ENCODE data around the gene PTPRM. TPM values are rescaled to one million over a fixed set of nuclear protein-coding genes. Genes with fewer than 3 reads are reported as not detected.

Gene PTPRM
- total and polyA plus RNA-seq, 2 of the 8 experiments (the other 6 are each of a cell fraction or from before 2014, with no cell fraction given) = 4.1 to 7.0 TPM

- H4K91ac ChIP-seq (replicated peaks; ENCODE audit: insufficient read length, low read length) = no peak overlapping the region
- H3K9ac ChIP-seq (replicated peaks in 1 of 4; ENCODE audit: extremely low read depth in 1 of 4, low read depth in 3 of 4, low read length in 3 of 4) = no peak overlapping the region
- FAIRE-seq (no peak), DNase-seq (ENCODE audit: low read depth in 1 of 2, low spot score in 2 of 2) (no peak)
- H3K36me3 ChIP-seq (ENCODE audit: control insufficient read depth in 2 of 4, insufficient read depth in 4 of 4, low read length in 3 of 4) = no peaks in the 10 kb centered on the region
- no peaks in the 10 kb centered on the region for H3K79me2 ChIP-seq (ENCODE audit: control insufficient read depth in 1 of 2, insufficient read depth in 2 of 2, low read length in 2 of 2)
- H4K20me1 ChIP-seq (replicated peaks in 1 of 2; ENCODE audit: control insufficient read depth in 1 of 2, insufficient read depth in 2 of 2, low read length in 2 of 2) = no peaks in the 10 kb centered on the region
- no peak overlapping the region for H3K4me2 ChIP-seq (ENCODE audit: insufficient read depth in 1 of 2, low read depth in 2 of 2, low read length in 2 of 2)
- H3K4me3 ChIP-seq (ENCODE audit: extremely low read depth in 1 of 4, insufficient read depth in 2 of 4, low read depth in 3 of 4, low read length in 4 of 4) = no peak overlapping the region
- H2BK20ac ChIP-seq (ENCODE audit: low read length) = no peak overlapping the region
- H3K27me3 ChIP-seq (replicated peaks in 1 of 4; ENCODE audit: control insufficient read depth in 3 of 4, extremely low read depth in 1 of 4, insufficient read depth in 3 of 4, low read length in 3 of 4) = no peaks in the 10 kb centered on the region
- H3K56ac ChIP-seq (replicated peaks; ENCODE audit: insufficient read length, low read depth, low read length) = no peak overlapping the region
- no peak overlapping the region for H4K5ac ChIP-seq (ENCODE audit: insufficient read length, low read depth, low read length)
- H2BK12ac ChIP-seq (ENCODE audit: low read depth, low read length) = no peak overlapping the region
- no peak overlapping the region for H3K27ac ChIP-seq (ENCODE audit: low read depth, low read length)
- H3K14ac ChIP-seq (ENCODE audit: insufficient read length) = no peak overlapping the region
- TF ChIP-seq CTCF (IDR thresholded peaks at IDR 0.05; ENCODE audit: control extremely low read depth in 1 of 3, insufficient read depth in 1 of 3, low read depth in 1 of 3, low read length in 3 of 3) = no peak
- TF ChIP-seq TEAD4 (IDR thresholded peaks at IDR 0.05; ENCODE audit: low read depth, low read length) = no peak
- no peak for TF ChIP-seq RBBP5 (IDR thresholded peaks at IDR 0.05; ENCODE audit: borderline replicate concordance, low read depth, low read length)
- no peak for TF ChIP-seq ATF3 (IDR thresholded peaks at IDR 0.05; ENCODE audit: insufficient read depth, low read depth, low read length)
- no peak for TF ChIP-seq SUZ12 (IDR thresholded peaks at IDR 0.05; ENCODE audit: low read length)
- TF ChIP-seq CBX5 (IDR thresholded peaks at IDR 0.05; ENCODE audit: low read depth, low read length) = no peak
- TF ChIP-seq E2F6 (IDR thresholded peaks at IDR 0.05) = no peak
- no peak for TF ChIP-seq MAX (IDR thresholded peaks at IDR 0.05)
- no peak for TF ChIP-seq CREB1 (IDR thresholded peaks at IDR 0.05)
- TF ChIP-seq RXRA (IDR thresholded peaks at IDR 0.05; ENCODE audit: insufficient read depth, low read depth, low read length) = no peak
- no peak for TF ChIP-seq SP4 (IDR thresholded peaks at IDR 0.05; ENCODE audit: low read length)
- no peak for TF ChIP-seq JUN (IDR thresholded peaks at IDR 0.05; ENCODE audit: low read depth, low read length)
- POLR2A ChIA-PET (ENCODE audit: partially characterized antibody) = no interaction called here
- no peak overlapping the region for H2BK5ac ChIP-seq (ENCODE audit: low read depth, low read length)
- H3K79me1 ChIP-seq (ENCODE audit: low read depth, low read length) = no peaks in the 10 kb centered on the region
- no peak overlapping the region for H3K4ac ChIP-seq (replicated peaks; ENCODE audit: insufficient read length, low read depth, low read length)
- no peaks in the 10 kb centered on the region; the same call in 1 of the 2 replicates for H3K23me2 ChIP-seq (ENCODE audit: low read depth, low read length)
- no peak overlapping the region for H2BK15ac ChIP-seq (ENCODE audit: low read length)
- peaks cover 0 to 1% (median 0%) of the 10 kb centered on the region in 4 experiments; a peak in 1 of 7 replicates for H3K4me1 ChIP-seq (replicated peaks in 1 of 4; ENCODE audit: control insufficient read depth in 3 of 4, insufficient read depth in 4 of 4, low read length in 3 of 4)
- H2AK5ac ChIP-seq (ENCODE audit: low read depth, low read length) = no peak overlapping the region
- no peak overlapping the region for H3K18ac ChIP-seq (ENCODE audit: extremely low read depth, low read length)
- H2AFZ ChIP-seq (ENCODE audit: low read length) = no peak overlapping the region
- no peaks in the 10 kb centered on the region for H3K9me3 ChIP-seq (ENCODE audit: insufficient read depth in 2 of 2, low read depth in 1 of 2, low read length in 1 of 2)
- no peak overlapping the region for H2BK120ac ChIP-seq (replicated peaks; ENCODE audit: low read depth, low read length)
- H3K23ac ChIP-seq (ENCODE audit: insufficient read length) = no peak overlapping the region
- no peak overlapping the region; the same call in 1 of the 2 replicates for H4K8ac ChIP-seq (ENCODE audit: extremely low read depth, insufficient read depth, low read length)
- CTCF ChIA-PET (ENCODE audit: partially characterized antibody) = no interaction called here
These were observed 55.6 kb downstream of the PTPRM start for GRCh38 chr18:7622721-7623120.
